ENCODE measurements around the gene BTNL9. TPM values are rescaled to one million over a fixed set of nuclear protein-coding genes. Genes with fewer than 3 reads are reported as not detected.

BTNL9 gene
- total and polyA plus RNA-seq, 2 of the 4 experiments (the other 2 are of a cell fraction) = not detected

DNA sequence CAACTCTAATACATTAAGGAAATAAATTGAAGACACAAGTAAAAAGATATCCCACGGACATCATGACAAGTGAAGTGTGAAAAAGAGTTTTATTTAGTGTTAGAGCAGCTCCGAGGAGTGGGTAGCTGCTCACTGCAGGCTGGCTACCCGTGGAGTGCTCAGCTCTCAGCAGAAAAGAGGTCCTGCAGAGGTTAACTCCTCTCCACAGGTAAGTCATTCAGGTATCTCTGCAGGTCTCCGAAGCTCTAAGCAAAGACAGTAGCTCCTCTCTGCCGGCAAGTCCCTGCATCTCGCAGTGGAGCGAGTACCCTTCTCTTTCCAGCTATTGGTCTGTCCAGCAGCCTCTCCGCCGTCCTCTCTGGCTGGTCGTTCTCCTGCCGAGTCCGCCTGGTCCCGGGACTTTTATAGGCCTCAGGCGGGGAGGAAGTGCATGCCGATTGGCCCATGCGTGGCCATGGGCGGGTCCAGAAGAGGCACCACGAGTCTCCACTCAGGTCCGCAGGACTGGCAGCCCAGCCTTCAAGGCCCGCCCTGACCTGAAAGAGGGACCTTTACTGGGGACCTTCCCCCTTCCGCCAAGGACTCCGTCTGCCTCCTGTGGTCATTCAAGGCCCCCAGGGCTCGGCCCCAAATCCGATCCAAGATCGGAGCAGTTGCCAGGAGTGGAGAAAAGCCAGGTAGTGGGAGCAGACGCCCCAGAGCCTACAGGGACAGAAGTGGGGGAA lies 29.9 kb downstream of the BTNL9 start:
- Histone ChIP-seq H4K20me1 (ENCODE audit: insufficient read depth, low read length) (no peaks in the 10 kb centered on the region), H2BK120ac (ENCODE audit: low read depth, low read length) (no peak overlapping the region), H3K14ac (replicated peaks; ENCODE audit: low read depth, low read length) (no peak overlapping the region), H3K4ac (ENCODE audit: low read depth, low read length) (no peak overlapping the region), H3K9me3 (ENCODE audit: control insufficient read depth, insufficient read depth, low read length) (peaks cover 3% of the 10 kb centered on the region; the same call in 1 of the 2 replicates), H3K56ac (ENCODE audit: extremely low read depth, insufficient read depth, low read length) (no peak overlapping the region), H2BK15ac (ENCODE audit: low read depth, low read length) (no peak overlapping the region), H3K79me1 (ENCODE audit: low read depth in 1 of 2, low read length in 2 of 2) (no peaks in the 10 kb centered on the region), H3K23ac (ENCODE audit: low read depth, low read length) (no peak overlapping the region), H2BK5ac (ENCODE audit: low read depth, low read length, poor library complexity, severe bottlenecking) (no peak overlapping the region), H2AK9ac (replicated peaks; ENCODE audit: low read depth, low read length, poor library complexity) (no peak overlapping the region), H3K27me3 (ENCODE audit: control insufficient read depth, insufficient read depth, low read length) (no peaks in the 10 kb centered on the region), H3K9ac (ENCODE audit: low read depth, low read length) (no peak overlapping the region), H3K36me3 (ENCODE audit: control insufficient read depth, insufficient read depth, low read length) (no peaks in the 10 kb centered on the region), H3K4me3 (ENCODE audit: insufficient read depth, low read depth, low read length) (no peak overlapping the region), H3K4me1 (ENCODE audit: control insufficient read depth, insufficient read depth, low read length) (no peaks in the 10 kb centered on the region), H4K91ac (ENCODE audit: insufficient read depth, low read depth, low read length) (no peak overlapping the region), H2AFZ (replicated peaks; ENCODE audit: low read length, poor library complexity) (peak overlapping the region; percentile 21), H3K4me2 (ENCODE audit: low read depth, low read length) (no peak overlapping the region), H2BK20ac (ENCODE audit: low read depth, low read length) (no peak overlapping the region), H4K5ac (ENCODE audit: low read depth, low read length) (no peak overlapping the region), H4K8ac (ENCODE audit: low read depth in 2 of 2, low read length in 2 of 2) (no peak overlapping the region), H3K18ac (ENCODE audit: low read depth, low read length) (no peak overlapping the region), H3K9me1 (ENCODE audit: insufficient read depth, low read length) (no peaks in the 10 kb centered on the region), H2AK5ac (ENCODE audit: low read depth, low read length) (no peak overlapping the region), H3K27ac (ENCODE audit: insufficient read depth, low read length) (no peak overlapping the region)
- POLR2A ChIA-PET (ENCODE audit: unreplicated experiment) = no interaction called here
- dilution Hi-C loops (cut with HindIII; ENCODE audit: low sequenced_read_pairs, unreplicated experiment) (no loop called here), intact Hi-C loops (cut with micrococcal nuclease) (no loop called here), in situ Hi-C loops (cut with MboI; ENCODE audit: low sequenced_read_pairs) (no loop called here)
- ATAC-seq (ENCODE audit: low read depth) (peak; percentile 53), DNase-seq (no peak)
- WGBS, 2 experiments (ENCODE audit: extremely low coverage in 2 of 2, insufficient read length in 1 of 2) = 8% methylated on average over 4 of the region's 26 CpGs; no CpG with 5 or more reads in 1 of the 2 experiments
- CTCF ChIA-PET = no interaction called here
- TF ChIP-seq MAFK (IDR thresholded peaks at IDR 0.05; ENCODE audit: low read depth, low read length) (no peak), MAZ (IDR thresholded peaks at IDR 0.05; ENCODE audit: borderline replicate concordance, low read depth, low read length) (no peak), MXI1 (IDR thresholded peaks at IDR 0.05; ENCODE audit: borderline replicate concordance, low read depth, low read length) (no peak), RCOR1 (IDR thresholded peaks at IDR 0.05; ENCODE audit: insufficient replicate concordance, low read length) (no peak), CEBPB (IDR thresholded peaks at IDR 0.05; ENCODE audit: low read depth, low read length) (no peak), CHD1 (IDR thresholded peaks at IDR 0.05; ENCODE audit: low read depth, low read length) (no peak), SMC3 (IDR thresholded peaks at IDR 0.05; ENCODE audit: low read depth, low read length) (no peak), RAD21 (IDR thresholded peaks at IDR 0.05; ENCODE audit: low read length) (no peak)
- TF ChIP-seq, protein P1, sequence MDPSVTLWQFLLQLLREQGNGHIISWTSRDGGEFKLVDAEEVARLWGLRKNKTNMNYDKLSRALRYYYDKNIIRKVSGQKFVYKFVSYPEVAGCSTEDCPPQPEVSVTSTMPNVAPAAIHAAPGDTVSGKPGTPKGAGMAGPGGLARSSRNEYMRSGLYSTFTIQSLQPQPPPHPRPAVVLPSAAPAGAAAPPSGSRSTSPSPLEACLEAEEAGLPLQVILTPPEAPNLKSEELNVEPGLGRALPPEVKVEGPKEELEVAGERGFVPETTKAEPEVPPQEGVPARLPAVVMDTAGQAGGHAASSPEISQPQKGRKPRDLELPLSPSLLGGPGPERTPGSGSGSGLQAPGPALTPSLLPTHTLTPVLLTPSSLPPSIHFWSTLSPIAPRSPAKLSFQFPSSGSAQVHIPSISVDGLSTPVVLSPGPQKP (IDR thresholded peaks at IDR 0.05; ENCODE audit: borderline replicate concordance, low read depth, low read length) = no peak
- TF ChIP-seq, protein P2, sequence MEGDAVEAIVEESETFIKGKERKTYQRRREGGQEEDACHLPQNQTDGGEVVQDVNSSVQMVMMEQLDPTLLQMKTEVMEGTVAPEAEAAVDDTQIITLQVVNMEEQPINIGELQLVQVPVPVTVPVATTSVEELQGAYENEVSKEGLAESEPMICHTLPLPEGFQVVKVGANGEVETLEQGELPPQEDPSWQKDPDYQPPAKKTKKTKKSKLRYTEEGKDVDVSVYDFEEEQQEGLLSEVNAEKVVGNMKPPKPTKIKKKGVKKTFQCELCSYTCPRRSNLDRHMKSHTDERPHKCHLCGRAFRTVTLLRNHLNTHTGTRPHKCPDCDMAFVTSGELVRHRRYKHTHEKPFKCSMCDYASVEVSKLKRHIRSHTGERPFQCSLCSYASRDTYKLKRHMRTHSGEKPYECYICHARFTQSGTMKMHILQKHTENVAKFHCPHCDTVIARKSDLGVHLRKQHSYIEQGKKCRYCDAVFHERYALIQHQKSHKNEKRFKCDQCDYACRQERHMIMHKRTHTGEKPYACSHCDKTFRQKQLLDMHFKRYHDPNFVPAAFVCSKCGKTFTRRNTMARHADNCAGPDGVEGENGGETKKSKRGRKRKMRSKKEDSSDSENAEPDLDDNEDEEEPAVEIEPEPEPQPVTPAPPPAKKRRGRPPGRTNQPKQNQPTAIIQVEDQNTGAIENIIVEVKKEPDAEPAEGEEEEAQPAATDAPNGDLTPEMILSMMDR (conservative IDR thresholded peaks at IDR 0.05; ENCODE audit: low read depth, low read length) = no peak
- TF ChIP-seq, protein P3, sequence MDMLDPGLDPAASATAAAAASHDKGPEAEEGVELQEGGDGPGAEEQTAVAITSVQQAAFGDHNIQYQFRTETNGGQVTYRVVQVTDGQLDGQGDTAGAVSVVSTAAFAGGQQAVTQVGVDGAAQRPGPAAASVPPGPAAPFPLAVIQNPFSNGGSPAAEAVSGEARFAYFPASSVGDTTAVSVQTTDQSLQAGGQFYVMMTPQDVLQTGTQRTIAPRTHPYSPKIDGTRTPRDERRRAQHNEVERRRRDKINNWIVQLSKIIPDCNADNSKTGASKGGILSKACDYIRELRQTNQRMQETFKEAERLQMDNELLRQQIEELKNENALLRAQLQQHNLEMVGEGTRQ (IDR thresholded peaks at IDR 0.05; ENCODE audit: low read depth, low read length) = no peak
- BruUV-seq (replicated peaks) = no TSS peak
